K562 (cell line): ENCODE data around the gene INSIG1. TPM values are rescaled to one million over a fixed set of nuclear protein-coding genes. Genes with fewer than 3 reads are reported as not detected.
A peak's percentile ranks its signal among the peaks of the same experiment; 100 is the strongest.

ENCODE experiments used
- CBFA2T3 ChIP-seq: fragments of 450-650 bp; IDR thresholded peaks from 2 replicates; pipeline ENCODE4 v1.6.1; 2017
- CHD1 ChIP-seq: fragments of 200-600 bp; sonication (generic); IDR thresholded peaks from one replicate; pipeline ENCODE4 v1.6.1; 2012; ENCODE audit warnings: mild to moderate bottlenecking, moderate library complexity, low read length, inconsistent platforms
- CHD7 ChIP-seq: fragments of 200-600 bp; sonication (generic); IDR thresholded peaks from one replicate; pipeline ENCODE4 v1.6.1; 2012; ENCODE audit warnings: mild to moderate bottlenecking, low read depth, low read length, inconsistent platforms
- HNRNPUL1 ChIP-seq: fragments of 200-400 bp; formaldehyde crosslinking; IDR thresholded peaks from 2 replicates; pipeline ENCODE4 v1.6.1; 2017; ENCODE audit warnings: low read length
- POLR2B ChIP-seq: fragments of 450-650 bp; IDR thresholded peaks from 2 replicates; pipeline ENCODE4 v1.6.1; 2018; ENCODE audit warnings: low read depth; ENCODE audit not compliant: partially characterized antibody
- RAD51 ChIP-seq: fragments of 450-650 bp; IDR thresholded peaks from 2 replicates; pipeline ENCODE4 v1.7.1; 2016; ENCODE audit warnings: low read depth, mild to moderate bottlenecking, borderline replicate concordance
- RBFOX2 ChIP-seq: fragments of 200-400 bp; formaldehyde crosslinking; IDR thresholded peaks from 2 replicates; pipeline ENCODE4 v1.6.1; 2017; ENCODE audit warnings: low read depth, mild to moderate bottlenecking, low read length, moderate library complexity
- RBM25 ChIP-seq: fragments of 200-400 bp; formaldehyde crosslinking; IDR thresholded peaks from 2 replicates; pipeline ENCODE4 v1.6.1; 2018; ENCODE audit warnings: low read length, low read depth, moderate library complexity; ENCODE audit not compliant: severe bottlenecking
- ZNF444 ChIP-seq: fragments of 250-450 bp; sonication (Bioruptor Pico); IDR thresholded peaks from 2 replicates; pipeline ENCODE4 v1.4.0; 2020; ENCODE audit warnings: mild to moderate bottlenecking, moderate library complexity
- polyA plus RNA-seq, 8 experiments: library from polyadenylated mRNA; depleted of rRNA in 4 of 8; stranded (reverse) in 5 of 8; unstranded in 3 of 8; fragments of >200 nt; fragmentation: Nextera tagmentation in 2 of 8; fragmentation: Illumina TruSeq in 1 of 8; extraction: Ambion mirVana in 2 of 8; extraction: Trizol in 1 of 8; gene quantifications; 2 replicates each; pipeline versions ENCODE4 v1.2.1 to v1.2.3, GENCODE V29; 2011 to 2014; ENCODE audit warnings: inconsistent platforms in 1 of 8, missing spikeins in 1 of 8
- total RNA-seq, 7 experiments: library from RNA; depleted of rRNA in 6 of 7; stranded (reverse); fragments of >200 nt in 6 of 7; fragmentation: Illumina TruSeq in 2 of 7; extraction: Trizol in 2 of 7; gene quantifications; 2 replicates each; pipeline versions ENCODE4 v1.2.1 to v1.2.3, GENCODE V29; 2011 to 2021; ENCODE audit warnings: low replicate concordance in 1 of 7
- TF ChIP-seq, protein P1 (sequence below): fragments of 250-450 bp; sonication (Bioruptor Pico); IDR thresholded peaks from 2 replicates; pipeline ENCODE4 v1.8.0; 2022; ENCODE audit warnings: inconsistent platforms
- TF ChIP-seq, protein P2 (sequence below), 2 experiments: fragments of 450-650 bp in 1 of 2; sonication (generic) in 1 of 2; formaldehyde crosslinking; conservative IDR thresholded peaks; 2 replicates each; pipeline versions ENCODE4 v1.4.0 to v1.8.1; 2020 to 2022; ENCODE audit warnings: mild to moderate bottlenecking in 1 of 2, missing genetic modification reagents in 1 of 2

INSIG1 gene
- total and polyA plus RNA-seq, 9 of the 15 experiments (the other 6 are each of a cell fraction or from before 2014, with no cell fraction given): 57.1 to 787 (median 238) TPM

GRCh38 chr7:155306673-155307470 is 9.2 kb downstream of the INSIG1 start (continued):
- peak; percentile 42 for TF ChIP-seq CHD7
- TF ChIP-seq, protein P1, sequence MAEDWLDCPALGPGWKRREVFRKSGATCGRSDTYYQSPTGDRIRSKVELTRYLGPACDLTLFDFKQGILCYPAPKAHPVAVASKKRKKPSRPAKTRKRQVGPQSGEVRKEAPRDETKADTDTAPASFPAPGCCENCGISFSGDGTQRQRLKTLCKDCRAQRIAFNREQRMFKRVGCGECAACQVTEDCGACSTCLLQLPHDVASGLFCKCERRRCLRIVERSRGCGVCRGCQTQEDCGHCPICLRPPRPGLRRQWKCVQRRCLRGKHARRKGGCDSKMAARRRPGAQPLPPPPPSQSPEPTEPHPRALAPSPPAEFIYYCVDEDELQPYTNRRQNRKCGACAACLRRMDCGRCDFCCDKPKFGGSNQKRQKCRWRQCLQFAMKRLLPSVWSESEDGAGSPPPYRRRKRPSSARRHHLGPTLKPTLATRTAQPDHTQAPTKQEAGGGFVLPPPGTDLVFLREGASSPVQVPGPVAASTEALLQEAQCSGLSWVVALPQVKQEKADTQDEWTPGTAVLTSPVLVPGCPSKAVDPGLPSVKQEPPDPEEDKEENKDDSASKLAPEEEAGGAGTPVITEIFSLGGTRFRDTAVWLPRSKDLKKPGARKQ (CRISPR knock-in tag): no peak
- no peak for TF ChIP-seq CHD1
- TF ChIP-seq, protein P2, sequence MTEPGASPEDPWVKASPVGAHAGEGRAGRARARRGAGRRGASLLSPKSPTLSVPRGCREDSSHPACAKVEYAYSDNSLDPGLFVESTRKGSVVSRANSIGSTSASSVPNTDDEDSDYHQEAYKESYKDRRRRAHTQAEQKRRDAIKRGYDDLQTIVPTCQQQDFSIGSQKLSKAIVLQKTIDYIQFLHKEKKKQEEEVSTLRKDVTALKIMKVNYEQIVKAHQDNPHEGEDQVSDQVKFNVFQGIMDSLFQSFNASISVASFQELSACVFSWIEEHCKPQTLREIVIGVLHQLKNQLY (CRISPR knock-in tag; conservative IDR thresholded peaks at IDR 0.05): no peak
- no peak for TF ChIP-seq RAD51
- no peak for TF ChIP-seq POLR2B
- no peak for TF ChIP-seq CBFA2T3
- no peak for TF ChIP-seq HNRNPUL1
- TF ChIP-seq RBFOX2: 0 out of 2 replicates have a peak, but pooled peaks have one; percentile 42
- TF ChIP-seq ZNF444 (CRISPR knock-in tag): no peak
- no peak for TF ChIP-seq RBM25
